Thymus (tissue), 11 donors: ENCODE results near the gene FAM114A1. TPM values are rescaled to one million over a fixed set of nuclear protein-coding genes. Genes with fewer than 3 reads are reported as not detected.

Source experiments
- DNase-seq, 9 donors: peaks; one replicate each; pipeline ENCODE4 v3.0.0-alpha.2; 2013; ENCODE audit warnings: low spot score in 9 of 9, low read depth in 6 of 9, missing footprints in 1 of 9
- H3K27ac ChIP-seq, 2 donors: one replicate each; pipeline ENCODE4 v1.5.1; 2013; ENCODE audit warnings: control low read depth in 1 of 2, low read depth in 1 of 2, low read length in 1 of 2, mild to moderate bottlenecking in 1 of 2, moderate library complexity in 1 of 2
- H3K27me3 ChIP-seq, 2 donors: one replicate each; pipeline ENCODE4 v1.5.1; 2013; ENCODE audit warnings: low read length in 1 of 2; ENCODE audit not compliant: control insufficient read depth in 2 of 2, insufficient read depth in 1 of 2
- H3K36me3 ChIP-seq, 2 donors: one replicate each; pipeline ENCODE4 v1.5.1; 2013; ENCODE audit warnings: low read length in 1 of 2, mild to moderate bottlenecking in 1 of 2, moderate library complexity in 1 of 2; ENCODE audit not compliant: control insufficient read depth in 2 of 2, insufficient read depth in 2 of 2
- H3K4me1 ChIP-seq, 2 donors: one replicate each; pipeline ENCODE4 v1.5.1; 2013; ENCODE audit warnings: low read length in 2 of 2; ENCODE audit not compliant: control insufficient read depth in 2 of 2, insufficient read depth in 2 of 2
- H3K4me3 ChIP-seq, 2 donors: one replicate each; pipeline ENCODE4 v1.5.1; 2013; ENCODE audit warnings: low read length in 2 of 2, control low read depth in 1 of 2, mild to moderate bottlenecking in 1 of 2
- H3K9me3 ChIP-seq, 2 donors: one replicate each; pipeline ENCODE4 v1.5.1; 2013; ENCODE audit warnings: low read length in 1 of 2, mild to moderate bottlenecking in 1 of 2; ENCODE audit not compliant: control insufficient read depth in 2 of 2, insufficient read depth in 1 of 2
- WGBS: extraction: QIAGEN DNeasy Blood & Tissue Kit; methylation state at CpG from one replicate; pipeline ENCODE4 v1.1.7; 2013; 5-methylcytosine and 5-hydroxymethylcytosine counted together
- polyA plus RNA-seq: library from polyadenylated mRNA; stranded (reverse); fragments of 200-250 nt; gene quantifications from one replicate; pipeline ENCODE4 v1.2.3, GENCODE V29; 2013
- total RNA-seq: library from RNA; stranded (reverse); fragments of 120-200 nt; gene quantifications from one replicate; pipeline ENCODE4 v1.2.4, GENCODE V29; 2013
- donor health status: healthy.

The FAM114A1 gene
- total and polyA plus RNA-seq, 2 donors: 5.9 to 7.3 TPM

DNA sequence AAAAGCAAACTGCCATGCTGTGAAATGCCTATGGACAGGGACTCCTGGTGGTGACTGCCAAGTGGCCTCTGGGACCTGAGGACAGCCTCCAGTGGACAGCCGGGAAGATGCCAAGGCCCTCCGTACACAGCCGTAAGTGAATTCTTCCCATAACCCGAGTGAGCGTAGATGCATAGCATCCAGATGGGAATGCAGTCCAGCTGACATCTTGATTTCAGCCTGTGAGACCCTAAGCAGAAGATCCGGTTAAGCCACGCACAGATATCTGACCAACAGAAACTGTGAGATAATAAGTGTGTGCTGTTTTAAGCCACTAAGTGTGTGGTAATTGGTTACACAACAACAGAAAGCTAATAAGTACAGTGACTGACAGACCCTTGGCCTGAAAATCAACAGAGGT lies 108.7 kb downstream of the FAM114A1 start:
- Histone ChIP-seq H3K36me3 (peaks cover 0 to 3% of the 10 kb centered on the region in 2 donors), H3K4me1 (no peaks in the 10 kb centered on the region), H3K9me3 (no peaks in the 10 kb centered on the region), H3K27me3 (no peaks in the 10 kb centered on the region), H3K27ac (no peak overlapping the region), H3K4me3 (no peak overlapping the region)
- over 99% methylated on average over 7 of the region's 7 CpGs for WGBS
- no peak for DNase-seq

DNA sequence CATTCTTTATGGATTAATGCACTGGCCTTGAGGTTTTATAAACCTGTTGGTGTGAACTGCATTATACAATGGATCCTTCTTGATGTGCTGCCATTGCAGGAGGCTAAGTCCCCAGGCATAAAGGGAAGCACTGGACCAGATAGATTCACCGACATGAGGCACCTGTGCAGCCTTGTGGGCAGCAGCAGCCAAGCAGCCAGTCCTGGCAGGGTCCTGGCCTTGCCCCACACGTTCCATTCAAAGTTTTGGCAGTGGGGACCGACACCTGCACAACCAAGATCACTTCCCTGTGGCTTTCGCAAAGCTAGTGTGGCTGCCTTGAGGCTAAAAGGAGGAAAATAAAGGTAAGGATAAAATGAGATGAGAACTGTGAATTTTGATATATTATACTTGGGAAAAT lies 111.5 kb downstream of the FAM114A1 start:
- Histone ChIP-seq H3K27ac (no peak overlapping the region), H3K4me1 (no peaks in the 10 kb centered on the region), H3K4me3 (no peak overlapping the region), H3K36me3 (peaks cover 0 to 3% of the 10 kb centered on the region in 2 donors), H3K27me3 (no peaks in the 10 kb centered on the region), H3K9me3 (no peaks in the 10 kb centered on the region)
- no peak for DNase-seq
- 94% methylated on average over 4 of the region's 4 CpGs for WGBS

DNA sequence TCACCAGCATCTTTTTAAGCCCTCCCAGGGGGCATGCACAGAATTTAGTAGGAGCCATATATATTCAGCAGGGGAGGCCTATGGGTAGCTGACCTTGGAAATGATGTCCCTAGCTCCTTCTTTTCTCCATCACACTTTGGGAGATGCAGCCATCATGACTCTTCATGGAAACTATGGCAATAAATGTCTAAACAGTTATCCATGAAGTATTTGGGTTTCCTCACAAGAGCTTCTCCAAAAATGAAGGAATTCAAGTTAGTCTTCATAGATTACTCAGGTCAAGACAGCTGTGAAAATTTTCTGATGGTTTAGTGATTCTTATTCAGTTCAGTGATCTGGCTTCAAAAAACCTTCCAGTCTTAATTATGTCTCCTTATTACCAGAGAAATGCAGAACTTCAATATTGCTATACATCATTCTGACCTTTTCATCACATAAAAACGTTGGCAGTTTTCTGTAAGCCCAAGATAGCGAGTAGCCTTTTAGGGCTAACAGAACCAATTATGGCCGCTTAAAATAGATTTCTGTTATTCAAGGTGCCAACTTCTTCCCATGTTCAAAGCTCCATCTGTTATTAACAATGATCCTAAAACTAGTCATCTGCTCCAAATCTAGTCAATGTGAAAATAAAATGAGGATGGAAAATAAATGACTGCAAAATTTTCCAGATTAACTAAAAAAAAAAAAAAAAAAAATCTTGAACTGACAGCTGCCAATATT lies 112.1 kb downstream of the FAM114A1 start:
- DNase-seq: no peak
- Histone ChIP-seq H3K9me3 (no peaks in the 10 kb centered on the region), H3K36me3 (peaks cover 0 to 3% of the 10 kb centered on the region in 2 donors), H3K4me1 (no peaks in the 10 kb centered on the region), H3K4me3 (no peak overlapping the region), H3K27ac (no peak overlapping the region), H3K27me3 (no peaks in the 10 kb centered on the region)
- 96% methylated on average over 3 of the region's 3 CpGs for WGBS

DNA sequence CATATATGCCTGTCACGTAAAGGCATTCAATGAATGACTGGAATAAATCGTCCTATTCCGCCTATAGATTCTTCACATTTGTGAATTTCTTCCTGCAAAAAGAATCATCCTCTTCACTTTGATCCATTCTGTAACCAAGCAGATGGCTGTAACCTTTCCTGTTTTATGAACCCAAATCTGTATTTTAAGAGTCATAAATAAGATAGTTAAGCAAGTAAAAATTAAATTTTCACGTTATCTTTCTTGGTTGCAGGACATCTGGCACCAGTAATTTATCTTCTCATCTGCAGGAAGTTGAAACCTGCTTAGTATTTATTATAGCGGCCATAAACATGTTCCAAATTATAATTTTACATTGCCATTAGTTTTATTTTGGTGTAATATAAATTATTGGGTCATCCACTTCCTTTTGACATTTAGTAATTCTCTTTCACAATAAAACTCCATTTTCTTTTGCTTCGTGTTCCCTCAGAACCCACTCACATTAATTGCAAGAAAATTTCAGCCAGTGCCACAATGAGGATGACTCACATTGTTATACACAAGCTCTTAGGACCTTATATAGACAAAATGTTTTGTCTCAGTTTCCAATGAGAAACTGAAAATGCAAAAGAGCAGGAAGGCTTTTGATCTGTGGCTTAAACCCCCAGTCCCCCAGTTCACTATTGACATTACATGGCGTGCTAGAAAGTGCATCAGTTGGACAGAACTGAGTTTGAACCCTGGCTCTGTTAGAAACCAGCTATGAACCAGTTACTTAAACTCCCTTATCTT lies 113.5 kb downstream of the FAM114A1 start:
- H3K4me3 ChIP-seq: no peak overlapping the region
- H3K36me3 ChIP-seq: peaks cover 0 to 3% of the 10 kb centered on the region in 2 donors
- no peak for DNase-seq
- no peak overlapping the region for H3K27ac ChIP-seq
- no peaks in the 10 kb centered on the region for H3K9me3 ChIP-seq
- 67% methylated on average over 7 of the region's 7 CpGs for WGBS
- H3K4me1 ChIP-seq: peaks cover 0 to 2% of the 10 kb centered on the region in 2 donors
- H3K27me3 ChIP-seq: no peaks in the 10 kb centered on the region

DNA sequence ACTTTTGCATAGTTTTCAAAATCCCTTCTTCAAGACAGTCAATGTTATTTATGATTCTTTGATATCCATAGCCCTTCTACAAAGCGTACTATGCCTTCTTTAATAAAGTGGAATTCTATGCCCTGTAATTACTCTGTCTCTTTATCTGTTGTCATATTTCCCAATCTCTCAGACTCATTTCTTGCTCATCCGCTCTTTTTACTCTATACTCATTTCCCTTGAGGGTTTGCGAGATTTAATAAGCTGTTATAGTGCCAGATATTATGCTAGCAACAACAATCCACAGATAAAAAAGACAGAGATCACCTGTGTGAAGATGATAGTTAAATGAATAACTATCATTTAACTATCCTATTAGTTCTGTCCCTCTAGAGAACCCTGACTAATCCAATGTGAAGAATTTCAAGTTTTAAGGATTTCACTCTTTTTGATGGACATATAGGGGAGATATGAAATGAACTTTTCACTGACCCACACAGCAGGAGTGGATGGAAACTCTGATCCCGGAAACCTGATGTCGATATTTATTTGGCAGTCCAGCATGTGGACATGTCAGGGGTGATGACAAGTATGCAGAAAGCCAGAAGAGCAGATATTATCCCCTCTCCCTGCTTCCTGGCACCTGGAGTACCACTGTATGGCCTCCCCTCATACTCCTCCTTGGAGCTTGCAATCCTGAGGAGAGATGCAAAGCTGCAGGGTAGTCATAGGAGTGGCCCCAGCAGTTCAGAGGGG lies 114.9 kb downstream of the FAM114A1 start:
- no peak overlapping the region for H3K27ac ChIP-seq
- no peaks in the 10 kb centered on the region for H3K27me3 ChIP-seq
- no peak overlapping the region for H3K4me3 ChIP-seq
- WGBS: 98% methylated on average over 5 of the region's 5 CpGs
- peaks cover 0 to 3% of the 10 kb centered on the region in 2 donors for H3K36me3 ChIP-seq
- no peaks in the 10 kb centered on the region for H3K9me3 ChIP-seq
- H3K4me1 ChIP-seq: peaks cover 0 to 2% of the 10 kb centered on the region in 2 donors
- no peak for DNase-seq

DNA sequence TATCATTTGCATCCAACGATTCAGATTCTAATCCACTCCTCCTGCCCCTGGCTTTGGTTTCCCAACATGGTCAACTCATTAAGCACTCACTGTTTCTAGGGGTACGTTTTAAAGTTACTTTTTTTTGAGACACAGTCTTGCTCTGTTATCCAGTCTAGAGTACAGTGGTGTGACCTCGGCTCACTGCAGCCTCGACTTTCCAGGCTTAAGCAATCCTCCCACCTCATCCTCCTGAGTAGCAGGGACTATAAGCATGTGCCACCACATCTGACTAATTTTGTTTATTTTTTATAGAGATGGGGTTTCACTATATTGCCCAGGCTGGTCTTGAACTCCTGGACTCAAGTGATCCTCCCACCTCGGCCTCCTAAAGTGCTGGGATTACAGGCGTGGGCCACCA lies 115.7 kb downstream of the FAM114A1 start:
- Histone ChIP-seq H3K27ac (no peak overlapping the region), H3K9me3 (no peaks in the 10 kb centered on the region), H3K27me3 (no peaks in the 10 kb centered on the region), H3K36me3 (peaks cover 1 to 3% of the 10 kb centered on the region in 2 donors), H3K4me1 (peaks cover 0 to 2% of the 10 kb centered on the region in 2 donors), H3K4me3 (no peak overlapping the region)
- DNase-seq: no peak
- 98% methylated on average over 6 of the region's 6 CpGs for WGBS

DNA sequence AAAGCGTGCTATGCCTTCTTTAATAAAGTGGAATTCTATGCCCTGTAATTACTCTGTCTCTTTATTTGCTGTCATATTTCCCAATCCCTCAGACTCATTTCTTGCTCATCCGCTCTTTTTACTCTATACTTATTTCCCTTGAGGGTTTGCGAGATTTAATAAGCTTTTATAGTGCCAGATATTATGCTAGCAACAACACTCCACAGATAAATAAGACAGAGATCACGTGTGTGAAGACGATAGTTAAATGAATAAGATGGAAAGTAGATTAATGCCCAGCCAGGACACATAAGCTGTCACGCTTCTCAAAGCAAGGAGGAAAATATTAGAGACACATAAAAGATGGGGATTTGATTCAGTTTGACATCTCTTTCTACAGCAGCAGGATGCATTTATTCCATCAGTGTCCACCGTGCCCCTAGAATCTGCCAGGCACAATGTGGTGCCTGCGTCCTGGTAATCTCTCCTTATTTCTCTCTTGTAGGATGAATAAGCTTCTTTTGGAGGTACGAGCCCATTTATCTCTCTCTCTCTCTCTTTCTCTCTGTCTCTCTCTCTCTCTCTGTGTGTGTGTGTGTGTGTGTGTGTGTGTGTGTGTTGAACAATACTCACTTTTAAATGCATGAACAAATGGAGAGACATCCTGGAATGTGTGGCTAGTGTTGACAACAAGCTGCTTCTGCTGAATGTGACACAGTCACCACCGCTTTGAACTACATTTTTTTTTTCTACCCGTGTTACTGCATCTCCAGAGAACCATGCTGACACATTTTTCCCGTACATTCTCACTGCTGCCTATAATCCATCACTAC lies 116.4 kb downstream of the FAM114A1 start:
- Histone ChIP-seq H3K27me3 (no peaks in the 10 kb centered on the region), H3K9me3 (no peaks in the 10 kb centered on the region), H3K4me1 (peaks cover 0 to 2% of the 10 kb centered on the region in 2 donors), H3K27ac (no peak overlapping the region), H3K36me3 (peaks cover 2 to 4% of the 10 kb centered on the region in 2 donors), H3K4me3 (no peak overlapping the region)
- WGBS: 96% methylated on average over 12 of the region's 12 CpGs
- DNase-seq: no peak

DNA sequence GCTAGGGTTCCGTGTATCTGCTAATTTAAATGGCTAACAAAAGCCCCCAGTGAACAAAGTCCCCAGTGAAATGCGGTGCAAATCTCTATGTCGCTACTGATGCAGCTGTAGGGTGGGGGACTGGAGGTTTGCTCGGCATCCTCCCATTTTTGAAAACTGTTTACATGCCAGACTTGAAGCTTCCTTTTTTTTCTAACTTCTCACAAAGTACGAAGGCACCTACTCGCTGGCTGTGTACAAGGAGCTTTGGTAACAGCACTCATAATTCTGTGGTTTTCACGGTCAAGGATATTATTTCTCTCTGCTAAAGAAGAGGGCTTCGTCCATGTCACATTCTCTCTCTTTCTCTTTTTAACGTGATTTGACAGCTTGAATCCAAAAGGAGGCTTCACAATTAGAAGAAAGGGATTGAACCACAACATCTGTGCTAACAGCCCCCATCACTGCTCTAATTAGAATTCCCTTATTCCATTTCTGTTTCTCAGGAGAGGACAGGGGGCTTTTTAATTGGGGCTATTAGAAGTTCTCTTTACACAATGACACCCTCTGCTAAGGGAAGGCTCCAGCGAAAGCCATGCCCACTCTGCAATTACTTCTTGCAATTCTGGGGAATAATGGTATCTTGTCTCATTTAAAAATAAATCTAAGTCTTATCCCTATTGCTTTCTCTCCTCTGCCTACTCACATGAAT lies 117.9 kb downstream of the FAM114A1 start:
- H3K36me3 ChIP-seq: peaks cover 0 to 4% of the 10 kb centered on the region in 2 donors
- no peak for DNase-seq
- WGBS: 40% methylated on average over 10 of the region's 10 CpGs
- no peaks in the 10 kb centered on the region for H3K9me3 ChIP-seq
- H3K27me3 ChIP-seq: no peaks in the 10 kb centered on the region
- no peak overlapping the region for H3K27ac ChIP-seq
- H3K4me1 ChIP-seq: peaks cover 0 to 2% of the 10 kb centered on the region in 2 donors
- no peak overlapping the region for H3K4me3 ChIP-seq
